ENCODE results near the gene ZNF841.

DNA sequence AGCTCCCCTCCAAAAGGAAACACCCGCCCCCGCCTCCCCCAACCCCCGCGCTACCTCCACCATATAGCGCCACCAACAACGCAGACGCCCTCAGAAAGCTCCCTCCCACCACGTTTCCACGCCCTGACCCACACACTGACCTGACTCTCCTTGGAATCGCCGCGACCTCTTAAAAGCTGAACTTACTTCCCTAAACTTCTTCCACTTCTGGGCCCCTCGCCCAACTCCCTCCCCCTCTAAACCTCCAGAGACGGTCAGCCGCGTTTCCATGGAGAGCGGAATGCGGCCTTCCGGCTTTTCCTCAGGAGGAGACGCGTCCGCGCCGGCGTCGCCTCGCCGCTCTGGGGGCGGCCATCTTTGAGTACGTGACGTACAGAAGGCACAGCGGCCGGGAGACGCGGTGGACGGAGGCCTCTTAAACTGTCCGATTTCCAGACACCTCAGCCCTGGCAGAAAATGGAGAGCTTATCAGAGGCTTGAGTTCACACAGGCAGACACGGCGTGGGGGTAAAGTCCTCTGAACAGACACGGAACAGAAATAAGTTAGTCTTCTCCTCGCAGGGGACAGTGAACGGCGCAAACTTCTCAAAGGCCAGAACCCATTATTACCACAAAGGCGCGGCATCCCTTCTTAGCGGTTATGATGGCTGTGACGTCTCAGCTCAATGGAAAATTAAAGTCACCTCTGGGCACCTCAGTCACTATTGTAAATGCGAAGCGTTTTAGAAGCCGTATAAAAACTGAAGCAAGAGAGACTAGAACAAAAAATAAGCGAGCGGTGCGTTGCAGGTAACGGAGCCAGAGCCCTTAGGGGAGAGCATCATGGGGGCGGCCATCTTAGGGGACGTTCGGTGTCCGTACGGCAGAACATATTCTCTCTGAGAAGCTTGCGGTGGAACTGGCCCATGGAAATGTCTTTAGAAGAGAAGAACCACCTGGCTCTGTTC lies 46.7 kb downstream of the ZNF841 start, which contains the start of gene ZNF432:
- TF ChIP-seq CTCF (IDR thresholded peaks at IDR 0.05): no peak
- no peak for TF ChIP-seq EZH2 (IDR thresholded peaks at IDR 0.05)
